ENCODE measurements around the gene N4BP2. TPM values are rescaled to one million over a fixed set of nuclear protein-coding genes. Genes with fewer than 3 reads are reported as not detected.

N4BP2 gene
- total and polyA plus RNA-seq, 2 donors from 2014 or later = 0.71 to 10.5 TPM

- Histone ChIP-seq H3K4me1 (ENCODE audit: control insufficient read depth in 2 of 3, insufficient read depth in 2 of 3, low read depth in 1 of 3, low read length in 3 of 3) (no peaks in the 10 kb centered on the region), H3K36me3 (ENCODE audit: control insufficient read depth in 2 of 3, insufficient read depth in 3 of 3, low read length in 3 of 3) (no peaks in the 10 kb centered on the region), H3K9ac (ENCODE audit: low read length in 3 of 3) (no peak overlapping the region), H3K9me3 (ENCODE audit: control insufficient read depth in 2 of 3, insufficient read depth in 1 of 3, low read length in 3 of 3) (no peaks in the 10 kb centered on the region), H3K27me3 (ENCODE audit: control insufficient read depth, insufficient read depth, low read length) (no peaks in the 10 kb centered on the region), H3K27ac (ENCODE audit: low read depth in 2 of 2, low read length in 2 of 2) (no peak overlapping the region), H3K4me3 (ENCODE audit: low read length in 3 of 3) (no peak overlapping the region)
- no peak for TF ChIP-seq CTCF (IDR thresholded peaks at IDR 0.05; ENCODE audit: borderline replicate concordance, extremely low read depth, insufficient read depth)
- intact Hi-C loops (cut with DNase I) = no loop called here
- DNase-seq = no peak
- no peak for FAIRE-seq
Observed at GRCh38 chr4:40199179-40199670, 142.6 kb downstream of the N4BP2 start.

GRCh38 chr4:40199999-40200874, 143.6 kb downstream of the N4BP2 start:
- intact Hi-C loops (cut with DNase I) = no loop called here
- Histone ChIP-seq H3K4me1 (ENCODE audit: control insufficient read depth in 2 of 3, insufficient read depth in 2 of 3, low read depth in 1 of 3, low read length in 3 of 3) (no peaks in the 10 kb centered on the region), H3K9me3 (ENCODE audit: control insufficient read depth in 2 of 3, insufficient read depth in 1 of 3, low read length in 3 of 3) (no peaks in the 10 kb centered on the region), H3K27ac (ENCODE audit: low read depth in 2 of 2, low read length in 2 of 2) (no peak overlapping the region), H3K9ac (ENCODE audit: low read length in 3 of 3) (no peak overlapping the region), H3K36me3 (ENCODE audit: control insufficient read depth in 2 of 3, insufficient read depth in 3 of 3, low read length in 3 of 3) (no peaks in the 10 kb centered on the region), H3K27me3 (ENCODE audit: control insufficient read depth, insufficient read depth, low read length) (no peaks in the 10 kb centered on the region), H3K4me3 (ENCODE audit: low read length in 3 of 3) (no peak overlapping the region)
- no peak for TF ChIP-seq CTCF (IDR thresholded peaks at IDR 0.05; ENCODE audit: borderline replicate concordance, extremely low read depth, insufficient read depth)
- DNase-seq (peak in 1 of 5 donors; percentile 77), FAIRE-seq (no peak)

GRCh38 chr4:40200875-40201801, 144.5 kb downstream of the N4BP2 start:
- no peak overlapping the region for H3K27ac ChIP-seq (ENCODE audit: low read depth in 2 of 2, low read length in 2 of 2)
- H3K36me3 ChIP-seq (ENCODE audit: control insufficient read depth in 2 of 3, insufficient read depth in 3 of 3, low read length in 3 of 3) = no peaks in the 10 kb centered on the region
- no peak overlapping the region for H3K9ac ChIP-seq (ENCODE audit: low read length in 3 of 3)
- no peaks in the 10 kb centered on the region for H3K4me1 ChIP-seq (ENCODE audit: control insufficient read depth in 2 of 3, insufficient read depth in 2 of 3, low read depth in 1 of 3, low read length in 3 of 3)
- H3K27me3 ChIP-seq (ENCODE audit: control insufficient read depth, insufficient read depth, low read length) = no peaks in the 10 kb centered on the region
- intact Hi-C loops (cut with DNase I) = no loop called here
- H3K9me3 ChIP-seq (ENCODE audit: control insufficient read depth in 2 of 3, insufficient read depth in 1 of 3, low read length in 3 of 3) = no peaks in the 10 kb centered on the region
- no peak overlapping the region for H3K4me3 ChIP-seq (ENCODE audit: low read length in 3 of 3)
- DNase-seq (no peak), FAIRE-seq (no peak)
- no peak for TF ChIP-seq CTCF (IDR thresholded peaks at IDR 0.05; ENCODE audit: borderline replicate concordance, extremely low read depth, insufficient read depth)
